ENCODE results near the gene MAN1C1. TPM values are rescaled to one million over a fixed set of nuclear protein-coding genes. Genes with fewer than 3 reads are reported as not detected.
"Not testable (repeated sequence)": the region's sequence is repeated elsewhere in the genome, so short reads cannot be mapped to it uniquely, and the experiment has no call there.

Gene MAN1C1
- total and polyA plus RNA-seq, 2 donors (not counting 1 experiment from before 2014, with no cell fraction given) = 17.7 to 51.4 TPM

DNA sequence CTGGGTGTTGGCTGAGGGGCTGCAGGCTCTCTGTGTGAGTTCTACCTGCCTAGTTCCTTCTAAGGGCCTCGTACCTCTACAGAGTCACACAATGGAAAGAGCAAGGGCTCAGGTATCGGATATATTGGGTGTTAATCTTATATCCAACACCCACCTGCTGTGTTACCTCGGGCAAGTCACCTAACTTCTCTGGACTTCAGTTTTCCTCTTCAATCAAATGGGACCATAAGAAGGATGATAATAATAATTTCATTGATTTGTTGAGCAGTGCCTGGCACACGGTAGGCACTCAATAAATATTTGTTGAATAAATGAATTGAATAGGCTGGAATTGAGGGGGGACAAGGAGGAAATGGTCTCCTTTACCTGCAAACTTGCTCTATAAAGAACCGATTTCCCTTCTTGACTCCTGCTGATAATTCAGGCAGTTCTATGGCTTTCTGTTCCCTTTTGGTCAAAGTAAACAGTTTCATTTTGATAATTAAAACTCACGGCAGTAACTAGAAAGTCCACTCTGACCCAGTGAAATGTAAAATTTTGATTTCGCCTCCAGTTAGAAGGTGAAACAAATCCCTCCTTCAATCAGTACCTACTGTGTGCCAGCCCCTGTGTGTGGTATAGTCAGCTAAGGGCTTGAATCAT is 16.5 kb upstream of the MAN1C1 start:
- TF ChIP-seq, protein P1, sequence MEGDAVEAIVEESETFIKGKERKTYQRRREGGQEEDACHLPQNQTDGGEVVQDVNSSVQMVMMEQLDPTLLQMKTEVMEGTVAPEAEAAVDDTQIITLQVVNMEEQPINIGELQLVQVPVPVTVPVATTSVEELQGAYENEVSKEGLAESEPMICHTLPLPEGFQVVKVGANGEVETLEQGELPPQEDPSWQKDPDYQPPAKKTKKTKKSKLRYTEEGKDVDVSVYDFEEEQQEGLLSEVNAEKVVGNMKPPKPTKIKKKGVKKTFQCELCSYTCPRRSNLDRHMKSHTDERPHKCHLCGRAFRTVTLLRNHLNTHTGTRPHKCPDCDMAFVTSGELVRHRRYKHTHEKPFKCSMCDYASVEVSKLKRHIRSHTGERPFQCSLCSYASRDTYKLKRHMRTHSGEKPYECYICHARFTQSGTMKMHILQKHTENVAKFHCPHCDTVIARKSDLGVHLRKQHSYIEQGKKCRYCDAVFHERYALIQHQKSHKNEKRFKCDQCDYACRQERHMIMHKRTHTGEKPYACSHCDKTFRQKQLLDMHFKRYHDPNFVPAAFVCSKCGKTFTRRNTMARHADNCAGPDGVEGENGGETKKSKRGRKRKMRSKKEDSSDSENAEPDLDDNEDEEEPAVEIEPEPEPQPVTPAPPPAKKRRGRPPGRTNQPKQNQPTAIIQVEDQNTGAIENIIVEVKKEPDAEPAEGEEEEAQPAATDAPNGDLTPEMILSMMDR (conservative IDR thresholded peaks at IDR 0.05 in 1 of 2, IDR thresholded peaks at IDR 0.05 in 1 of 2; ENCODE audit: low read depth in 1 of 2, low read length in 2 of 2) = no peak
- no peak for TF ChIP-seq EZH2 (IDR thresholded peaks at IDR 0.05; ENCODE audit: low read length, missing control alignments)
- Histone ChIP-seq H3K4me3 (replicated peaks in 1 of 4; ENCODE audit: control extremely low read depth in 1 of 4, insufficient read depth in 1 of 4, low read depth in 3 of 4, low read length in 4 of 4) (no peak overlapping the region), H3K27ac (ENCODE audit: insufficient read depth, low read length) (no peak overlapping the region), H3K9me3 (ENCODE audit: control insufficient read depth, insufficient read depth, low read depth, low read length) (no peaks in the 10 kb centered on the region), H4K20me1 (ENCODE audit: control insufficient read depth, extremely low read depth, insufficient read depth, low read length) (no peaks in the 10 kb centered on the region), H3K4me1 (ENCODE audit: control insufficient read depth, extremely low read depth, insufficient read depth, low read length) (no peaks in the 10 kb centered on the region), H3K4me2 (ENCODE audit: extremely low read depth, insufficient read depth, low read length) (no peak overlapping the region), H3K79me2 (ENCODE audit: control insufficient read depth, insufficient read depth, low read length) (no peaks in the 10 kb centered on the region), H2AFZ (ENCODE audit: low read length) (no peak overlapping the region), H3K9ac (ENCODE audit: insufficient read depth, low read length) (no peak overlapping the region), H3K27me3 (ENCODE audit: control insufficient read depth, insufficient read depth, low read length) (peaks cover 5% of the 10 kb centered on the region), H3K36me3 (ENCODE audit: control insufficient read depth, insufficient read depth, low read length) (no peaks in the 10 kb centered on the region)
- DNase-seq (ENCODE audit: low read depth in 2 of 2) = no peak

- not testable (repeated sequence) for H3K79me2 ChIP-seq (ENCODE audit: control insufficient read depth, insufficient read depth, low read length); H3K4me3 ChIP-seq (replicated peaks in 1 of 4; ENCODE audit: control extremely low read depth in 1 of 4, insufficient read depth in 1 of 4, low read depth in 3 of 4, low read length in 4 of 4); H3K4me2 ChIP-seq (ENCODE audit: extremely low read depth, insufficient read depth, low read length); H3K9me3 ChIP-seq (ENCODE audit: control insufficient read depth, insufficient read depth, low read depth, low read length); H3K27ac ChIP-seq (ENCODE audit: insufficient read depth, low read length); H3K36me3 ChIP-seq (ENCODE audit: control insufficient read depth, insufficient read depth, low read length); H4K20me1 ChIP-seq (ENCODE audit: control insufficient read depth, extremely low read depth, insufficient read depth, low read length); H2AFZ ChIP-seq (ENCODE audit: low read length); H3K4me1 ChIP-seq (ENCODE audit: control insufficient read depth, extremely low read depth, insufficient read depth, low read length); H3K27me3 ChIP-seq (ENCODE audit: control insufficient read depth, insufficient read depth, low read length); H3K9ac ChIP-seq (ENCODE audit: insufficient read depth, low read length); DNase-seq (ENCODE audit: low read depth in 2 of 2)
Measured at GRCh38 chr1:25600971-25601699, 15.5 kb upstream of the MAN1C1 start.

DNA sequence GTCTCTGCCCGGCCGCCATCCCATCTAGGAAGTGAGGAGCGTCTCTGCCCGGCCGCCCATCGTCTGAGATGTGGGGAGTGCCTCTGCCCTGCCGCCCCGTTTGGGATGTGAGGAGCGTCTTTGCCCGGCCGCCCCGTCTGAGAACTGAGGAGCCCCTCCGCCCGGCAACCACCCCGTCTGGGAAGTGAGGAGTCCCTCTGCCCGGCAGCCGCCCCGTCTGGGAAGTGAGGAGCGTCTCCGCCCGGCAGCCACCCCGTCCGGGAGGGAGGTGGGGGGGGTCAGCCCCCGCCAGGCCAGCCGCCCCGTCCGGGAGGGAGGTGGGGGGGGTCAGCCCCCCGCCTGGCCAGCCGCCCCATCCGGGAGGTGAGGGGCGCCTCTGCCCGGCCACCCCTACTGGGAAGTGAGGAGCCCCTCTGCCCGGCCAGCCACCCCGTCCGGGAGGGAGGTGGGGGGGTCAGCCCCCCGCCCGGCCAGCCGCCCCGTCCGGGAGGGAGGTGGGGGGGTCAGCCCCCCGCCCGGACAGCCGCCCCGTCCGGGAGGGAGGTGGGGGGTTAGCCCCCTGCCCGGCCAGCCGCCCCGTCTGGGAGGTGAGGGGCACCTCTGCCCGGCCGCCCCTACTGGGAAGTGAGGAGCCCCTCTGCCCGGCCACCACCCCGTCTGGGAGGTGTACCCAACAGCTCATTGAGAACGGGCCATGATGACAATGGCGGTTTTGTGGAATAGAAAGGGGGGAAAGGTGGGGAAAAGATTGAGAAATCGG is 12.6 kb upstream of the MAN1C1 start:
- H3K4me2 ChIP-seq (ENCODE audit: extremely low read depth, insufficient read depth, low read length); H3K79me2 ChIP-seq (ENCODE audit: control insufficient read depth, insufficient read depth, low read length); H3K9ac ChIP-seq (ENCODE audit: insufficient read depth, low read length); H3K27me3 ChIP-seq (ENCODE audit: control insufficient read depth, insufficient read depth, low read length); H3K27ac ChIP-seq (ENCODE audit: insufficient read depth, low read length); H3K4me3 ChIP-seq (replicated peaks in 1 of 4; ENCODE audit: control extremely low read depth in 1 of 4, insufficient read depth in 1 of 4, low read depth in 3 of 4, low read length in 4 of 4); H3K4me1 ChIP-seq (ENCODE audit: control insufficient read depth, extremely low read depth, insufficient read depth, low read length); DNase-seq (ENCODE audit: low read depth in 2 of 2); H4K20me1 ChIP-seq (ENCODE audit: control insufficient read depth, extremely low read depth, insufficient read depth, low read length); H3K36me3 ChIP-seq (ENCODE audit: control insufficient read depth, insufficient read depth, low read length); H2AFZ ChIP-seq (ENCODE audit: low read length); H3K9me3 ChIP-seq (ENCODE audit: control insufficient read depth, insufficient read depth, low read depth, low read length): not testable (repeated sequence)

Measured in fibroblast of lung (primary cell).